Ovary (tissue), 3 donors: ENCODE measurements around the gene TNS1.

ENCODE experiments used
- CTCF ChIP-seq, 3 donors: fragments of 450-650 bp in 2 of 3; fragments of 200-600 bp in 1 of 3; IDR thresholded peaks; one replicate each; pipeline versions ENCODE4 v1.5.1 to v1.8.0; 2016 to 2022; ENCODE audit warnings: antibody characterized with exemption in 3 of 3, mild to moderate bottlenecking in 1 of 3
- EP300 ChIP-seq: sonication (generic); formaldehyde crosslinking; IDR thresholded peaks from one replicate; pipeline ENCODE4 v1.6.1; 2017; ENCODE audit warnings: antibody characterized with exemption
- POLR2A ChIP-seq: fragments of 450-650 bp; IDR thresholded peaks from one replicate; pipeline ENCODE4 v1.6.1; 2017; ENCODE audit warnings: antibody characterized with exemption, mild to moderate bottlenecking, moderate library complexity
- donor health status: DM: no; HTN: no; CAD: no.

GRCh38 chr2:217756375-217757107, 246.3 kb downstream of the TNS1 start:
- TF ChIP-seq POLR2A (no peak), CTCF (IDR thresholded peaks at IDR 0.05) (peak; percentile 83 to 93 (median 92)), EP300 (no peak)
